DOHH2 (cell line): ENCODE measurements around the gene NAP1L1.

Source experiments
- CTCF ChIP-seq: fragments of 200-600 bp; sonication (generic); IDR thresholded peaks from one replicate; pipeline ENCODE4 v1.5.1; 2014; ENCODE audit warnings: antibody characterized with exemption, mild to moderate bottlenecking, low read depth, low read length; ENCODE audit not compliant: poor library complexity, severe bottlenecking
- EZH2phosphoT487 ChIP-seq: fragments of 200-600 bp; sonication (generic); IDR thresholded peaks from 2 replicates; pipeline ENCODE4 v1.6.1; 2017; ENCODE audit warnings: borderline replicate concordance, mild to moderate bottlenecking, antibody characterized with exemption, low read length, moderate library complexity, mixed read lengths

- TF ChIP-seq CTCF: no peak
- TF ChIP-seq EZH2phosphoT487: no peak
Observed at GRCh38 chr12:76094754-76095153, 10.3 kb upstream of the NAP1L1 start.
